OCI-LY7 (cell line): ENCODE data around the gene ZNF22.

Experiments used
- EZH2phosphoT487 ChIP-seq: fragments of 200-600 bp; sonication (generic); IDR thresholded peaks from 2 replicates; pipeline ENCODE4 v1.6.1; 2018; ENCODE audit warnings: low read depth, borderline replicate concordance, mild to moderate bottlenecking, mixed run types, antibody characterized with exemption, low read length, moderate library complexity, mixed read lengths
- TF ChIP-seq, protein P1 (sequence below): fragments of 200-600 bp; sonication (generic); conservative IDR thresholded peaks from 2 replicates; pipeline ENCODE4 v1.5.1; 2014; ENCODE audit warnings: mild to moderate bottlenecking, antibody characterized with exemption, low read length, moderate library complexity, mixed read lengths

DNA sequence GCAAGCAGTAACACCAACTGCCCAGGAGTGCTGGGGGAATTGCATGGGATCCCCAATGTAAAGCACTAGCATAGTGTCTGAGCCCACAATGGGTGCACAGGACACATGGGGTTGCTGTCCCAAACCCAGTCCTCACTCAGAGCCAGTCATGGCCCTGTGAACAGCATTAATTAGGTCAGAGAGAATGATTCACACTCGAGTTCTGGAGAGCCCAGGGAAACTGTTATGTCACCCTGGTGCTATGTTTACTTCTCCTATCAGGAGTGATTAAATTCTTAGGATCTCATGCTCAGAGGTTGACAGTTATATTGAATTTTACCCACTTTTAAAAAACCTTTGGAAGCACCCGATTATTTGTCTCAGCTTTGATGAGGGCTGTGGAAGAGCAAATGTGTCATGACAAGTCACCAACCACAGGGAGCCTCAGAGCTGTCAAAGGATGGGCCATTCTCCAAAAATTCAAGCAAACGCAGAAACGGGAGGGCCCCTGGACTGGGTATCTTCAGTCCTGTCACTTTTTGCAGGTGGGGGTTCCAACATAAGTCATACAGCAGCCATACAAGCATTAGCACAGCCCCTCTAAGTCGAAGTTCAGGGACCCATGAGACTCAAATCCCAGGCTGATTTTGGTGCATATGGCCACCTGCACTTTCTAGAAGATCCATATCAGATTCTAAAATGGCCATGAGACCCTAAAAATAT, 42.4 kb upstream of the ZNF22 start:
- TF ChIP-seq, protein P1, sequence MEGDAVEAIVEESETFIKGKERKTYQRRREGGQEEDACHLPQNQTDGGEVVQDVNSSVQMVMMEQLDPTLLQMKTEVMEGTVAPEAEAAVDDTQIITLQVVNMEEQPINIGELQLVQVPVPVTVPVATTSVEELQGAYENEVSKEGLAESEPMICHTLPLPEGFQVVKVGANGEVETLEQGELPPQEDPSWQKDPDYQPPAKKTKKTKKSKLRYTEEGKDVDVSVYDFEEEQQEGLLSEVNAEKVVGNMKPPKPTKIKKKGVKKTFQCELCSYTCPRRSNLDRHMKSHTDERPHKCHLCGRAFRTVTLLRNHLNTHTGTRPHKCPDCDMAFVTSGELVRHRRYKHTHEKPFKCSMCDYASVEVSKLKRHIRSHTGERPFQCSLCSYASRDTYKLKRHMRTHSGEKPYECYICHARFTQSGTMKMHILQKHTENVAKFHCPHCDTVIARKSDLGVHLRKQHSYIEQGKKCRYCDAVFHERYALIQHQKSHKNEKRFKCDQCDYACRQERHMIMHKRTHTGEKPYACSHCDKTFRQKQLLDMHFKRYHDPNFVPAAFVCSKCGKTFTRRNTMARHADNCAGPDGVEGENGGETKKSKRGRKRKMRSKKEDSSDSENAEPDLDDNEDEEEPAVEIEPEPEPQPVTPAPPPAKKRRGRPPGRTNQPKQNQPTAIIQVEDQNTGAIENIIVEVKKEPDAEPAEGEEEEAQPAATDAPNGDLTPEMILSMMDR = no peak
- no peak for TF ChIP-seq EZH2phosphoT487
